Measurements from ENCODE around the gene PRKAG2.
"Not testable (repeated sequence)": the region's sequence is repeated elsewhere in the genome, so short reads cannot be mapped to it uniquely, and the experiment has no call there.

The PRKAG2 gene

DNA sequence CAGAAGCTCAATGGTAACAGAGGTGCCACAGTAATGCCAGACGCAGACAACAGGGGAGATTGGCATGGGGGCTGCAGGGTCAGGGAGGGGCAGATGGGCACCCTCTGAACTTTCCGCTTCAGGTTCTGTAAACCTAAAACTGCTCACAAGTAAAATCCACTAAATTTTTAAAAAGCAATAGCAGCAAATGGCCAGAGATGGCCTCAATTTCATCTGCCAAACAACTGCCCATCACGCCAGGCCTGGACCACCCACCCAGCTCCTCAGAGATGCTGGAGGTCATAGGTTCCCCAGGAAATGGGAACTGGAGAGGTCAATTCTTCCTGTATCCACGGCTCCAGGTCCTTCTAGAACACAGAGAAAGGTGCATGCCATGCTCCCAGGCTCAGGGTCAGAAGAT lies 76.1 kb downstream of the PRKAG2 start:
- no peaks in the 10 kb centered on the region; the same call in none of the 2 replicates for H3K27me3 ChIP-seq (replicated peaks; ENCODE audit: control insufficient read depth, insufficient read depth, low read length)
- no peak overlapping the region for H3K4me3 ChIP-seq (replicated peaks; ENCODE audit: low read depth, low read length)
- TF ChIP-seq, protein P1, sequence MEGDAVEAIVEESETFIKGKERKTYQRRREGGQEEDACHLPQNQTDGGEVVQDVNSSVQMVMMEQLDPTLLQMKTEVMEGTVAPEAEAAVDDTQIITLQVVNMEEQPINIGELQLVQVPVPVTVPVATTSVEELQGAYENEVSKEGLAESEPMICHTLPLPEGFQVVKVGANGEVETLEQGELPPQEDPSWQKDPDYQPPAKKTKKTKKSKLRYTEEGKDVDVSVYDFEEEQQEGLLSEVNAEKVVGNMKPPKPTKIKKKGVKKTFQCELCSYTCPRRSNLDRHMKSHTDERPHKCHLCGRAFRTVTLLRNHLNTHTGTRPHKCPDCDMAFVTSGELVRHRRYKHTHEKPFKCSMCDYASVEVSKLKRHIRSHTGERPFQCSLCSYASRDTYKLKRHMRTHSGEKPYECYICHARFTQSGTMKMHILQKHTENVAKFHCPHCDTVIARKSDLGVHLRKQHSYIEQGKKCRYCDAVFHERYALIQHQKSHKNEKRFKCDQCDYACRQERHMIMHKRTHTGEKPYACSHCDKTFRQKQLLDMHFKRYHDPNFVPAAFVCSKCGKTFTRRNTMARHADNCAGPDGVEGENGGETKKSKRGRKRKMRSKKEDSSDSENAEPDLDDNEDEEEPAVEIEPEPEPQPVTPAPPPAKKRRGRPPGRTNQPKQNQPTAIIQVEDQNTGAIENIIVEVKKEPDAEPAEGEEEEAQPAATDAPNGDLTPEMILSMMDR (IDR thresholded peaks at IDR 0.05; ENCODE audit: insufficient read depth, low read length, poor library complexity, severe bottlenecking), result no peak
- no peak for DNase-seq (ENCODE audit: extremely low read depth, insufficient read length)
- H3K36me3 ChIP-seq (ENCODE audit: control insufficient read depth, insufficient read depth, low read length), result no peaks in the 10 kb centered on the region

DNA sequence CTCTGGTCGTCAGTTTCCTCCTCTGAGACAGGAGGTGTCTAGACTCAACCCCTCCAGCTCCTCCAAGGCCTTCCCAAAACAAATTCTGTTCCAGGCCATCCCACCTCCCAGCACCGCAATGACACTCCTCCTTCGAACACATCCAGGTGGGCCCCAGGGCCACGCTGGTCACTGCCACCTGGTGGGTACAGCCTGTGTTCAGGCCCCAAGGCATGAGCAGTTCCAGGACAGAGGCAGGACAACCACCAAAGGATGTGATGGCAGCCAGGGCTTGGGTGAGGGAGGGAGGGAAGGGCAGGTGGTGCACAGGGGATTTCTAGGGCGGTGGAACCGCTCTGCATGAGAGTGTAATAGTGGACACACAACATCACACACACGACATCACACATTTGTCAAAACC lies 76.5 kb downstream of the PRKAG2 start:
- Histone ChIP-seq H3K36me3 (ENCODE audit: control insufficient read depth, insufficient read depth, low read length) (no peaks in the 10 kb centered on the region), H3K27me3 (replicated peaks; ENCODE audit: control insufficient read depth, insufficient read depth, low read length) (no peaks in the 10 kb centered on the region; the same call in none of the 2 replicates), H3K4me3 (replicated peaks; ENCODE audit: low read depth, low read length) (no peak overlapping the region)
- TF ChIP-seq, protein P1 (IDR thresholded peaks at IDR 0.05; ENCODE audit: insufficient read depth, low read length, poor library complexity, severe bottlenecking), result no peak
- no peak for DNase-seq (ENCODE audit: extremely low read depth, insufficient read length)

DNA sequence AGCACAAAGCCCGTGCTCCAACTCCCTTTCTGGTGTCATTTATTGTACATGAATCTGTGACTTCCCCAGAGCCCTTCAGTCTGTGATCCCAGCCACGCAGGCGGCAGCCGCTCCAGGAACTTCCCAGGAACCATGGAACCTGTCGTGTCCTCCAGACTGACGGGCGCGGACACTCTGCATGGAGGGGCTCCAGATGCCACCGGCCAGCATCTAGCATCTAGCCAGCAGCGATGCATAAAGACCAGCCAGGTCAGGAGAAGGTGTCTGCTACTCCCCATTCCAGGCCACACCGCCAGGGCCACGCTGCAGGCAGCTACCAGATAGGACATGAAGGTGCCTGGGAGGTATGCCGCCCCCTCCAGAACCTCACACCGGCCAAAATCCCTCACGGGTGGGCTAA lies 77.4 kb downstream of the PRKAG2 start:
- DNase-seq (ENCODE audit: extremely low read depth, insufficient read length), result no peak
- no peaks in the 10 kb centered on the region; the same call in 1 of the 2 replicates for H3K27me3 ChIP-seq (replicated peaks; ENCODE audit: control insufficient read depth, insufficient read depth, low read length)
- no peak overlapping the region for H3K4me3 ChIP-seq (replicated peaks; ENCODE audit: low read depth, low read length)
- H3K36me3 ChIP-seq (ENCODE audit: control insufficient read depth, insufficient read depth, low read length), result no peaks in the 10 kb centered on the region
- TF ChIP-seq, protein P1 (IDR thresholded peaks at IDR 0.05; ENCODE audit: insufficient read depth, low read length, poor library complexity, severe bottlenecking), result no peak

DNA sequence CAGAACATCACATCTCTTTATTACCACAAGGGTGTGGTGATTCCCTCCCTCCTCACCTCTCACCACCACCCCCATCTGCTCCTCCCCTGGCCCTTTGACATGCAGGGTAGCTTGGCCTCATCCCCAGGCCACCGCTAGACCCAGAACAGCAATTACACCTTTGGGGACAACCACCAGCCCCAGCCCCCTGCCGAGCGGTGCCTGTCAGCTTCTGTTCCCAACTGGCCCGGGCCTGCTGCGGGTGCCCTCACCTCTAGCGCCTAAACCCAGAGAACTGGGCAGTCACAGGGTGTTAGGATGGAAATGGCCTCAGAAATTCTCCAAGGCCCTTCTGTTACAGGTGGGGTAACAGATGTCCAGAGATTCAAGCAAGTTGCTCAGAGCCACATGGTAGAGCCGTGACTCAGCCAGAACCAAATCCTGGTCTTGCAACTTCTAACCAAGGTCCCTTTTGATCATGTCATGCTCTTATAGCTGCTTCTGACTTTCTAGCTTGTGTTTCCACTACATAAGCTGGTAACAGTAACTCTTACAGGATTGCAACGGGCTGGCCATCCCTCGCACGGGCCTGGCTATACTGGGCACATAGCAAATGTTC lies 78.0 kb downstream of the PRKAG2 start:
- Histone ChIP-seq H3K27me3 (replicated peaks; ENCODE audit: control insufficient read depth, insufficient read depth, low read length) (no peaks in the 10 kb centered on the region; the same call in 1 of the 2 replicates), H3K4me3 (replicated peaks; ENCODE audit: low read depth, low read length) (no peak overlapping the region)
- no peak for DNase-seq (ENCODE audit: extremely low read depth, insufficient read length)

DNA sequence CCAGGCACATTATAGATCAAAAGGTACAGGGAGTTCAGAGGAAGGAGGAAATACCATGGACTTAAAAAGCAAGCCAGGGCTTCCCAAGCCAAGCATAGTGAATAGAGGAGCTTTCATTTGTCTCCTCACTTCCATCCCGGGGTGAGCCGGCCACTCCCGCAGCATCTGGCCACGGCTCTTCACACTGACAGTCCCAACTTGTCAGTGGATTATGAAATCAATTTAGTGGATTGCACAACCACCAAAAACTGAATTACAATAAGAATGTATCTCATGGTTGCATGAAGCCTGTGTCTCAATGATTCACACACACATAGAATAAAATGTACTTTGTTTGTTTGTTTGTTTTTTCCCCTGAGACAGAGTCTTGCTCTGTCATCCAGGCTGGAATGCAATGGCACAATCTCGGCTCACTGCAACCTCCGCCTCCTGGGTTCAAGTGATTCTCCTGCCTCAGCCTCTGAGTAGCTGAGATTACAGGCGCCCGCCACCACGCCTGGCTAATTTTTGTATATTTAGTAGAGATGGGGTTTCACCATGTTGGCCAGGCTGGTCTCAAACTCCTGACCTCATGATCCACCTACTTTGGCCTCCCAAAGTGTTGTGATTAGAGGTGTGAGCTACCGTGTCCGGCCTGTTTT lies 79.1 kb downstream of the PRKAG2 start:
- not testable (repeated sequence) for H3K4me3 ChIP-seq (replicated peaks; ENCODE audit: low read depth, low read length); DNase-seq (ENCODE audit: extremely low read depth, insufficient read length)

More for the DNA sequence above, 78.0 kb downstream of the PRKAG2 start:
- H3K36me3 ChIP-seq (ENCODE audit: control insufficient read depth, insufficient read depth, low read length), result no peaks in the 10 kb centered on the region
- TF ChIP-seq, protein P1 (IDR thresholded peaks at IDR 0.05; ENCODE audit: insufficient read depth, low read length, poor library complexity, severe bottlenecking), result no peak

DNA sequence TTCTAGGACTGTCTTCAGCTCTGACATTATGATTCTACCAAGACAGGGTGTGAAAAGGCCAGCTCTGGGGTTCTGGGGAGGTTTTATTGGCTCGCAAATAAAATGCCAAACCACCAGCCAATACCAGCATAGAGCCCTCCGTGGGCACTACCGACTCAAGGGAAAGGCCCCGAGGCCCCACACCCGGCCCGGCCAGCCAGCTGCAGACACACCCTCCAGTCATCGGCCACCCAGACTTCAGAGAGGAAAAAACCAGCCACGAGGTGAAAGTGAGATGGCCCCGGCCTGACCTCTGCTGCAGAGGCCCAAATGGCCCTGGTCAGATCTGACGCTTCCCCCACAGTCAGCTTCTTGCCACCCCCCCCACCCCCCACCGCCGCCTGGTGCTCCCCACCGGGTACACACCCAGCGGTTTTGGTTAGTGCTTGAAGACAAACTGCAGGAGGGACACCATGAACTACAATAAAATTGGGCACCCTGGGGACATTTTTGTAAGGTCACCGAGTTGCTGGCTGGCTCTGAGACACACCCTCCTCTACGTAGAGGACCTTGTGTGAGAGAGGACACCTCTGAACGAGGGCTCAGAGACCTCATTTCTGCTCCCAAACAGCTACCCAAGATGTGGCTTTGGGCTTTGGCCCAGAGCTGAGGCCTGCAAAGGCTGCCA lies 79.9 kb downstream of the PRKAG2 start:
- no peaks in the 10 kb centered on the region; the same call in 1 of the 2 replicates for H3K27me3 ChIP-seq (replicated peaks; ENCODE audit: control insufficient read depth, insufficient read depth, low read length)
- DNase-seq (ENCODE audit: extremely low read depth, insufficient read length), result no peak
- H3K36me3 ChIP-seq (ENCODE audit: control insufficient read depth, insufficient read depth, low read length), result no peaks in the 10 kb centered on the region
- no peak overlapping the region for H3K4me3 ChIP-seq (replicated peaks; ENCODE audit: low read depth, low read length)
- TF ChIP-seq, protein P1 (IDR thresholded peaks at IDR 0.05; ENCODE audit: insufficient read depth, low read length, poor library complexity, severe bottlenecking), result no peak

More for the DNA sequence above, 79.1 kb downstream of the PRKAG2 start:
- H3K36me3 ChIP-seq (ENCODE audit: control insufficient read depth, insufficient read depth, low read length); H3K27me3 ChIP-seq (replicated peaks; ENCODE audit: control insufficient read depth, insufficient read depth, low read length): not testable (repeated sequence)
